HL-60 (cell line): Measurements from ENCODE around the gene MEIS1.

Experiments used
- DNase-seq, 2 experiments: peaks; one replicate each; pipeline ENCODE4 v3.0.0-alpha.2; 2010 to 2020; ENCODE audit warnings: low read depth in 1 of 2, low spot score in 1 of 2
- H3K27ac ChIP-seq: fragments of 250-450 bp; sonication (Bioruptor Pico); replicated peaks from 2 replicates; pipeline ENCODE4 v1.5.1; 2020; ENCODE audit warnings: mild to moderate bottlenecking, moderate library complexity
- H3K27me3 ChIP-seq: fragments of 250-450 bp; sonication (Bioruptor Pico); 2 replicates; pipeline ENCODE4 v1.5.1; 2021; ENCODE audit warnings: mild to moderate bottlenecking, moderate library complexity; ENCODE audit not compliant: insufficient read depth, poor library complexity, severe bottlenecking
- H3K4me3 ChIP-seq: replicated peaks from 2 replicates; pipeline ENCODE4 v1.5.1; 2011; ENCODE audit warnings: mild to moderate bottlenecking, control low read depth, low read length; ENCODE audit not compliant: insufficient read depth
- CTCF ChIP-seq: IDR thresholded peaks from one replicate; pipeline ENCODE4 v1.5.1; 2011; ENCODE audit warnings: low read length, control low read depth, inconsistent platforms; ENCODE audit not compliant: insufficient read depth
- GABPA ChIP-seq: IDR thresholded peaks from 2 replicates; pipeline ENCODE4 v1.6.1; 2012; ENCODE audit warnings: low read depth
- POLR2AphosphoS5 ChIP-seq: IDR thresholded peaks from 2 replicates; pipeline ENCODE4 v1.6.1; 2012; ENCODE audit warnings: low read depth
- REST ChIP-seq: IDR thresholded peaks from 2 replicates; pipeline ENCODE4 v1.6.1; 2012; ENCODE audit warnings: low read depth; ENCODE audit not compliant: insufficient replicate concordance
- SPI1 ChIP-seq: IDR thresholded peaks from 2 replicates; pipeline ENCODE4 v1.6.1; 2012; ENCODE audit warnings: low read depth, mild to moderate bottlenecking, borderline replicate concordance

Gene MEIS1

GRCh38 chr2:66440708-66441497 lies 6.0 kb downstream of the MEIS1 start:
- H3K27me3 ChIP-seq: peaks cover 56% of the 10 kb centered on the region
- H3K27ac ChIP-seq: no peak overlapping the region
- no peak overlapping the region for H3K4me3 ChIP-seq
- no peak for DNase-seq
- TF ChIP-seq CTCF (no peak), SPI1 (no peak), POLR2AphosphoS5 (no peak), GABPA (no peak), REST (no peak)

GRCh38 chr2:66441581-66442320 lies 6.8 kb downstream of the MEIS1 start:
- H3K27ac ChIP-seq: no peak overlapping the region
- DNase-seq: no peak
- H3K4me3 ChIP-seq: no peak overlapping the region
- H3K27me3 ChIP-seq: peaks cover 61% of the 10 kb centered on the region
- TF ChIP-seq SPI1: no peak

- Histone ChIP-seq H3K27ac (no peak overlapping the region), H3K27me3 (peaks cover 63% of the 10 kb centered on the region), H3K4me3 (no peak overlapping the region)
- TF ChIP-seq REST (no peak), POLR2AphosphoS5 (no peak), GABPA (no peak), SPI1 (no peak), CTCF (no peak)
- DNase-seq: no peak
These were observed 7.7 kb downstream of the MEIS1 start for GRCh38 chr2:66442516-66443185.
